HCT116 (cell line): ENCODE measurements around the gene PI16.

Source experiments
- EZH2 ChIP-seq: fragments of 200-600 bp; sonication (generic); IDR thresholded peaks from 2 replicates; pipeline ENCODE4 v1.6.1; 2017; ENCODE audit warnings: antibody characterized with exemption, mixed run types
- POLR2AphosphoS5 ChIP-seq: IDR thresholded peaks from 2 replicates; pipeline ENCODE4 v1.6.1; 2011; ENCODE audit warnings: mild to moderate bottlenecking, low read depth, low read length, moderate library complexity
- TCF7L2 ChIP-seq: IDR thresholded peaks from 2 replicates; pipeline ENCODE4 v1.7.0; 2011; ENCODE audit warnings: borderline replicate concordance, inconsistent platforms; ENCODE audit not compliant: insufficient read depth, insufficient read length; ENCODE audit errors: extremely low read depth
- YY1 ChIP-seq: IDR thresholded peaks from 2 replicates; pipeline ENCODE4 v1.6.1; 2011; ENCODE audit warnings: low read length, low read depth, moderate library complexity, mild to moderate bottlenecking; ENCODE audit not compliant: insufficient replicate concordance; ENCODE audit errors: extremely low read depth
- TF ChIP-seq, protein P1 (sequence below), 3 experiments: fragments of 200-600 bp in 1 of 3; sonication (generic) in 1 of 3; IDR thresholded peaks in 2 of 3; conservative IDR thresholded peaks in 1 of 3; 2 replicates each; pipeline ENCODE4 v1.5.1; 2012 to 2017; ENCODE audit warnings: low read depth in 2 of 3, low read length in 2 of 3, antibody characterized with exemption in 1 of 3, borderline replicate concordance in 1 of 3, control low read depth in 1 of 3, mild to moderate bottlenecking in 1 of 3, mixed read lengths in 1 of 3, mixed run types in 1 of 3, moderate library complexity in 1 of 3; ENCODE audit not compliant: insufficient read depth in 1 of 3
- TF ChIP-seq, protein P2 (sequence below): IDR thresholded peaks from 2 replicates; pipeline ENCODE4 v1.6.1; 2012

DNA sequence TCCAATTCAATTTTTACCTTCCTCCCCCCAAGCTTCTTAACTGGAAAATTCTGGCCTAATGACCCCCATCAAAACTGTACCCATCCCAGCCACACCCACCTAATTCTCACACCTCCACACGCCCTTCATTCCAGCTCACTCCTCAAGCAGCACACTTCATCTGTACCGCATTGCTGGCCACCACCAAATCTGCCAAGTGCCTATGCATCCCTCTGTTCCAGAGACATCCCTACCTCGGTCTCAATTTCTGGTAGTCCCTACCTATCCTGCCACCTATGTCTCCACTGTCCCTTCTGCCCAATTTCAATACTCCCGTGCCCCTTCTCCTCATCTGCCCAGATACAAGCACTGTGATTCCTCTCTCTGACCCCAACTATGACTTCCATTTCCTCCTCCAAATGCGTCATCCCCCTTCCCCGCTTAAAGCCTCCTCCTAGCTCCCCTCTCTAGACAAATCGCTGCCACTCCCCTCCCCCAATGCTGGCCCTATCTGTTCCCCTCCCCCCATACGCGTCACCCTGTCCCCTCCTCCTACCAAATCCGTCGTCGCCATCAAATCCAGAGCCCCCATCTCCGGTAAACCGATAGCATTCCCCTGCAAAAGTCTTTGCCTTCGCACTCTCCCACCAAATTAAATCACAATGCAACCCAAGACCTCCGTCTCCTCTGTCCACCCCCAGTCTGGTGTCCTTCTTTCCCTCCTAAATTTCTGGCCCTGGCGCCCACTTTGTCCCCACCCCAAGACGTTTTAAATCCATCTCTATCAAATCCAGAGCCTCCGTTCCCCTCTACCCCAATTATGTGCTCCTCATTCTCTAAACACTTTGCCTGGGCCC, 30.3 kb downstream of the PI16 start:
- TF ChIP-seq, protein P1, sequence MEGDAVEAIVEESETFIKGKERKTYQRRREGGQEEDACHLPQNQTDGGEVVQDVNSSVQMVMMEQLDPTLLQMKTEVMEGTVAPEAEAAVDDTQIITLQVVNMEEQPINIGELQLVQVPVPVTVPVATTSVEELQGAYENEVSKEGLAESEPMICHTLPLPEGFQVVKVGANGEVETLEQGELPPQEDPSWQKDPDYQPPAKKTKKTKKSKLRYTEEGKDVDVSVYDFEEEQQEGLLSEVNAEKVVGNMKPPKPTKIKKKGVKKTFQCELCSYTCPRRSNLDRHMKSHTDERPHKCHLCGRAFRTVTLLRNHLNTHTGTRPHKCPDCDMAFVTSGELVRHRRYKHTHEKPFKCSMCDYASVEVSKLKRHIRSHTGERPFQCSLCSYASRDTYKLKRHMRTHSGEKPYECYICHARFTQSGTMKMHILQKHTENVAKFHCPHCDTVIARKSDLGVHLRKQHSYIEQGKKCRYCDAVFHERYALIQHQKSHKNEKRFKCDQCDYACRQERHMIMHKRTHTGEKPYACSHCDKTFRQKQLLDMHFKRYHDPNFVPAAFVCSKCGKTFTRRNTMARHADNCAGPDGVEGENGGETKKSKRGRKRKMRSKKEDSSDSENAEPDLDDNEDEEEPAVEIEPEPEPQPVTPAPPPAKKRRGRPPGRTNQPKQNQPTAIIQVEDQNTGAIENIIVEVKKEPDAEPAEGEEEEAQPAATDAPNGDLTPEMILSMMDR (IDR thresholded peaks at IDR 0.05 in 2 of 3, conservative IDR thresholded peaks at IDR 0.05 in 1 of 3; ENCODE audit: borderline replicate concordance in 1 of 3, insufficient read depth in 1 of 3, low read depth in 2 of 3, low read length in 2 of 3), result no peak
- TF ChIP-seq YY1 (no peak), TCF7L2 (no peak), EZH2 (no peak), POLR2AphosphoS5 (no peak; the same call in 1 of the 2 replicates)
- TF ChIP-seq, protein P2, sequence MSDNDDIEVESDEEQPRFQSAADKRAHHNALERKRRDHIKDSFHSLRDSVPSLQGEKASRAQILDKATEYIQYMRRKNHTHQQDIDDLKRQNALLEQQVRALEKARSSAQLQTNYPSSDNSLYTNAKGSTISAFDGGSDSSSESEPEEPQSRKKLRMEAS, result no peak
